ENCODE measurements around the gene RUNX3.

RUNX3 gene

DNA sequence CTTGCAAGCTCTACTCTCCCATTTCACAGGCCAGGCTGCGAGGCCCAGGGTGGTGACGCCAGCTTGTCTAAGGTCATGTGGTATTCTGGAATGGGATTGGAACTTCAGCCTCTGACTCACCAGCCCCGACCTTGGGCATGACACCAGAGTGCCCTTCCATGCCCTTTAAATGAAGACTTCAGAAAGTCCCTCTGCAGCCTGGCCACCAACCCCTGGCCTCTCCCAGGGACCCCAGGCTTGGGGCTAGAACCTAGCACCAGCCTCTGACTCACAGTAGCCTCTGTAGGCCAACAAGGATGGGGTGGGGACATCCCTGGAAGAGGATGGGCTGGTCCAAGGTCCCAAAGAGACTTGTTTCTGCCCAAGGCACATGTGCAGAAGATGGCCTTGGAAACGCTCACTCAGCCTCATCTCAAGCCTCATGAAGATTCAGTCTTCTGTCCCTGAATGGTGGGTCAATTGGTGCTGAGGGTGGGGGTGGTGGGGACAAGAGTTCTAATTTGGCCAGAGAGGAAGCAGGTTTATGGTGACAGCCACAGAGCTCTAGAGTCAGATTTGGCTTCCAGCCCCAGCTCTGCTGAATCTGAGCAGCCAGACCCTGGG is 36.1 kb upstream of the RUNX3 start:
- Histone ChIP-seq H3K36me3 (ENCODE audit: insufficient read depth, low read length) (no peaks in the 10 kb centered on the region), H3K27ac (no peak overlapping the region), H3K9me3 (ENCODE audit: low read depth, low read length) (no peaks in the 10 kb centered on the region), H3K9ac (ENCODE audit: insufficient read length) (no peak overlapping the region), H3K4me3 (no peak overlapping the region)
- no peak for TF ChIP-seq FOXP2 (optimal IDR thresholded peaks at IDR 0.05; ENCODE audit: control extremely low read depth, extremely low read length, insufficient read depth)
- no peak for TF ChIP-seq POLR2AphosphoS5 (IDR thresholded peaks at IDR 0.05; ENCODE audit: borderline replicate concordance, low read depth, low read length)
- no peak for TF ChIP-seq EZH2 (IDR thresholded peaks at IDR 0.05)
- no peak for DNase-seq (ENCODE audit: low read depth, low spot score)

DNA sequence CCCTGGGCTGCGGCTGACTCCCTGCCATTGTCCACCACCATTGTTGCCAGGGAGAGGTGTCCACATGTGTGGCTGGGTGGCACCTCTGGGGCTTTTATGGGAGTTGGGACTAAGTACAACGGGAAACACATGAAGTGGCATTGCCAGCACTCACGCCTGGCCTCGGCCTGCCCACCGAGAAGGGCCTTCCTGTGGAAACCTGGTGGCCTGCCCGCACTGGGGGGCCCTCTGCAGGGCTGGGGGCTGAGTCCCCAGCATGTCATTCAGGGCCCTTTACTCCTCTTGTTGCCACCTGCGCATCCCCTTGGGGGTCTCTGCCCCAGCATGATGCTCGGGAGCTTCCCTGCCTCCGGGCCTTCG is 35.5 kb upstream of the RUNX3 start:
- DNase-seq (ENCODE audit: low read depth, low spot score): no peak
- no peak for TF ChIP-seq EZH2 (IDR thresholded peaks at IDR 0.05)
- TF ChIP-seq POLR2AphosphoS5 (IDR thresholded peaks at IDR 0.05; ENCODE audit: borderline replicate concordance, low read depth, low read length): no peak
- no peak for TF ChIP-seq FOXP2 (optimal IDR thresholded peaks at IDR 0.05; ENCODE audit: control extremely low read depth, extremely low read length, insufficient read depth)
- no peak overlapping the region for H3K9ac ChIP-seq (ENCODE audit: insufficient read length)
- H3K27ac ChIP-seq: no peak overlapping the region
- H3K36me3 ChIP-seq (ENCODE audit: insufficient read depth, low read length): no peaks in the 10 kb centered on the region
- H3K4me3 ChIP-seq: no peak overlapping the region
- no peaks in the 10 kb centered on the region for H3K9me3 ChIP-seq (ENCODE audit: low read depth, low read length)

DNA sequence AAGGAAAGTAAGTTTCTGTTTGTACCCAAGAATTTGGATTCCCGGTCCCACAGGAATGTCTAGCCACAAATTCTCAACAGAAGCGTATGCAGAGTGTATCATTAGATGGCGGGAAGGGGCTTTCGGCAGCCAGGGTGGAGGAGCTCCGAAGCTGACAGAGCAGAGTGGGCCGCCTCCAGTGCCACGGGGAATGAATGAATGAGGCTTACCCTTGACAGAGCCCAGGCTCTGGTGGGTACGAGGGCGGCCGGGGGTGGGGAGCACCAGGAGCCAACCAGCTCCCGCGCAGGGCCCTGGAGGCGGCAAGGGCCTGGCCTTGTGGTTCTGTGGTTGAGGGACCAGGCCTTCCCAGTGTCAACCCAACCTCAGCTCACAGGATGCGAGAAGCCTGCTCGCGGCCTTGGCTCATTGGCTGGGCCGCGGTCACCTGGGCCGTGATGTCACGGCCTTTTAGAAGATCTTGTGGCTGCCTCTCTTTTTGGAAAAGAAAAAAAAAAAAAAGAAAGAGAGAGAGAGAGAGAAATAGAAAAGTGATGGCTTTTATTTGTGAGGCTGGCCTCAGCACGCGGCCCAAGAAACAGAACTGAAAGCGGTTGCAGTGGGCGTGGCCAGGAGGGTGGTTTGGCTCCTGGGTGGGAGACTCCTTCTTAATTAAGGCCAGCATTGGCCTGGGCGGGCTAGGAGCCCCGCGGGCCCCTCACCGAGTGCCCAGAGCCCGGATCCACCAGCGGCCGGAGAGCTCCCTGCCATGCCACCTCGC is 34.9 kb upstream of the RUNX3 start:
- no peak overlapping the region for H3K4me3 ChIP-seq
- no peaks in the 10 kb centered on the region for H3K36me3 ChIP-seq (ENCODE audit: insufficient read depth, low read length)
- no peaks in the 10 kb centered on the region for H3K9me3 ChIP-seq (ENCODE audit: low read depth, low read length)
- TF ChIP-seq EZH2 (IDR thresholded peaks at IDR 0.05) (no peak), FOXP2 (optimal IDR thresholded peaks at IDR 0.05; ENCODE audit: control extremely low read depth, extremely low read length, insufficient read depth) (no peak), POLR2AphosphoS5 (IDR thresholded peaks at IDR 0.05; ENCODE audit: borderline replicate concordance, low read depth, low read length) (no peak)
- peak overlapping the region; percentile 29; the same call in 1 of the 2 replicates for H3K27ac ChIP-seq
- no peak overlapping the region for H3K9ac ChIP-seq (ENCODE audit: insufficient read length)
- no peak for DNase-seq (ENCODE audit: low read depth, low spot score)

DNA sequence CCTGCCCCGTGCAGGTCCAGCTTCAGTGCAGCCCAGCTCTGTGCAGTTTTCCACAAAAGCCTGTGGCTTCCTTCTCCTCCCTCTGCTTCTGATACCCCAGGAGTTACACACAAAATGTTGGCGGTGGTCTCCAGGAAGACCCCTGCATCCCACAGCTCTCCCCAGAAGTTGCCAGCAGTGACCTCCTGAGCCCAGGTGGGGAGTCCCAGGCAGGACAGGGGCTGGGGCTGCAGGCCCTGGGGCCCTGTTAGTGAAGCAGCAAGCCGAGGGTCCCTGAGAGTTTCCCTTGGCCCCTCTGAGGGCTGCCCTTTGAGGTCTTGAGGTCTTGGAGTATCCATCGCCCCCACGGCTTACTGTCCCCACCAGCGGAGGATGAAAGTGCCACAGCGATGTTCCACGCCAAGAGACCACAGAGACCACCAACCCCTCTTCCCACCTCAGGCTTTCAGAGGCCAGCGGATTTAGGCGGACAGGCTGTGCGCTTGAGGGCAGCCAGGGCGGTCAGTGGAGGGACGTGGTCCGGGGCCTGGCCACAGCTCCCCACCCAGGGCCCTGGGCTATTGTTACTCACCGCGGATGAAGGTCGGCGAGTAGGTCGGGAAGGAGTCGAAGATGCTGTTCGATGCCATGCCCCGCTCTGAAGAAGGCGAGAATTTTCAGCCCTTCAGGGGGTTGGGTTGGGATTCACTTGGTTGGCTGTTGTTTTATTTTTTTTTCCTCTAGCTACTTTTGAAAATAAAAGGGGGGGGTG is 34.0 kb upstream of the RUNX3 start:
- no peak for DNase-seq (ENCODE audit: low read depth, low spot score)
- Histone ChIP-seq H3K9ac (ENCODE audit: insufficient read length) (no peak overlapping the region), H3K9me3 (ENCODE audit: low read depth, low read length) (no peaks in the 10 kb centered on the region), H3K4me3 (no peak overlapping the region), H3K36me3 (ENCODE audit: insufficient read depth, low read length) (no peaks in the 10 kb centered on the region), H3K27ac (peak overlapping the region; percentile 29; the same call in 1 of the 2 replicates)
- TF ChIP-seq EZH2 (IDR thresholded peaks at IDR 0.05) (no peak), FOXP2 (optimal IDR thresholded peaks at IDR 0.05; ENCODE audit: control extremely low read depth, extremely low read length, insufficient read depth) (no peak), POLR2AphosphoS5 (IDR thresholded peaks at IDR 0.05; ENCODE audit: borderline replicate concordance, low read depth, low read length) (no peak)

DNA sequence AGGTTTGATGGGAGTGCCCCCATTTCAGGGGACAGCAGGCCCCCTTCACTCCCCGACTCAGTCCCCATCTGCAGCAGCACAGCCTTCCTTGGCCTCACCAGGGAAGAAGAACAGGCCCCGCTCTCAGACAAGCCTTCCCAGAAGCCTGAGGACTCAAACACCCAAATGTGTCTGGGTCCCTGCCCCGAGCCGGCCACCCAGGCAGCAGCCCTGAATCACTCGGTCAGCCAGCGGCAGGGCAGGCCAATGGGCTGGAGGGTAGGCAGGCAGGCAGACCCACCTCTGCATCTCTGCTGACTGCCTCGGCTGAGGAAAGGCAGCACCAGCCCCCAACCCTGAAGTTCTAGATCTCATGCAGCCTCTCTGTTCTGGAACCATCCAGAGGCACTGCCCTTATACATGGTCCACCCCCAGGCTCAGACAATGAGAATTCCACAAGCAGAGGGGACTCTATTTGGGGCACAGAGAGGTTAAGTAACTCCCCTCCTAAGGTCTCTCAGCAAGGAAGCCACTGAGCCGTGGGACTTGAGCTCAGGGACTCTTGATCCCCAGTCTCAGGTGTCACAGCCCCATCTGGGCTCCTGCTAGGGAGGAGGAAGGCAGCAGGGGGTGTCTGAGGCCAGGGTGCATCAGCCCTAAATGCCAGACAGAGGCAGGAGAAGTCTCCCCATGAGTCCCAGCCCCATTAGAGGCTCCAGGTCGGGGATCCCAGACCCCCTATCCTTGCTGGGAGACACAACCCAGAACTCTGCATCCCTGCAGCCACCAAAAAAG is 33.2 kb upstream of the RUNX3 start:
- H3K9ac ChIP-seq (ENCODE audit: insufficient read length): no peak overlapping the region

DNA sequence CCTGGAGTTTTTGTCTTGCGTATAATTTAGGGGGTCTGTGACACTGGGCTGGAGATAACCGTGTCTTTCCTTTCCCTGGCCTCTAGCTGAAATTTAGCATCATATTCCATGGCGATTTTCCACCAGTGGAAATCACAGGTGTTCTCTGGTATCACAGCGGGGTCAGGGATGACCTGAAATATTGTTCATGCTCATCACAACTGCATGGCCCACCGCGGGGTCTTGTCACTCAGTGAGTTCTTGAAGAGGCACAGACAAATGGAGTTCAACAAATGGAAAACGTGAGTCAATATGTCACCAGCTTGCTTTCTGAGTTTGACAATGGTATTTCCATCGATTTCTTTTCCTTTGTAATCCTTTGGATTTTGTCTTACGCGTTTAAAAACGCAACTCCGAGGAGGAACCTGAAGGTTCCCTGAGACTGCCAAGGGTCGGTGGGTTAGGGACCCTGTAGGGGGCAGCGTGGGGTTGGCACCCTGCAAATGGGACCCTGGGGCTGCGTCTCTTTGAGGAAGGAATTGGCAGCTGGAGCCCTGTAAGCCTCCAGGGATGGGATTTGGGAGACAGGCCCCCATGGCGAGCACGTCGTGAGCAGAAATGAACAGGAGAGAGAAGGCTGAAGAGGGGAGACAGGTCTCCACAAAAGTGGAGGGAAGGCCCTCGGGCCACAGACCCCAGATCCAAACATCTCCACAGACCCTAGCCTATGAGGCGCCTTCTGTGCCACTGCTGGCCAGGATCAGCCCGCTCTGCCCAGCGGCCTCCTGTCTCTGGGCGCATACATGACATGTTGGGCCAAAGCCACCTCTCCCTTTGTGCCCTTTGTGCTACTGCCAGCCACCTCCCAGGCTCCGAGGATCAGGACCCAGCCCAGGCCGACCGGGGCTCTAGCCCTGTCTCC is 32.1 kb upstream of the RUNX3 start:
- no peak for DNase-seq (ENCODE audit: low read depth, low spot score)
- Histone ChIP-seq H3K9ac (ENCODE audit: insufficient read length) (no peak overlapping the region), H3K27ac (no peak overlapping the region), H3K9me3 (ENCODE audit: low read depth, low read length) (no peaks in the 10 kb centered on the region), H3K4me3 (no peak overlapping the region), H3K36me3 (ENCODE audit: insufficient read depth, low read length) (no peaks in the 10 kb centered on the region)
- no peak for TF ChIP-seq EZH2 (IDR thresholded peaks at IDR 0.05)
- no peak for TF ChIP-seq POLR2AphosphoS5 (IDR thresholded peaks at IDR 0.05; ENCODE audit: borderline replicate concordance, low read depth, low read length)
- no peak for TF ChIP-seq FOXP2 (optimal IDR thresholded peaks at IDR 0.05; ENCODE audit: control extremely low read depth, extremely low read length, insufficient read depth)

More for the DNA sequence above, 33.2 kb upstream of the RUNX3 start:
- Histone ChIP-seq H3K9me3 (ENCODE audit: low read depth, low read length) (no peaks in the 10 kb centered on the region), H3K36me3 (ENCODE audit: insufficient read depth, low read length) (no peaks in the 10 kb centered on the region), H3K27ac (no peak overlapping the region), H3K4me3 (no peak overlapping the region)
- TF ChIP-seq EZH2 (IDR thresholded peaks at IDR 0.05) (no peak), FOXP2 (optimal IDR thresholded peaks at IDR 0.05; ENCODE audit: control extremely low read depth, extremely low read length, insufficient read depth) (no peak), POLR2AphosphoS5 (IDR thresholded peaks at IDR 0.05; ENCODE audit: borderline replicate concordance, low read depth, low read length) (no peak)
- no peak for DNase-seq (ENCODE audit: low read depth, low spot score)

DNA sequence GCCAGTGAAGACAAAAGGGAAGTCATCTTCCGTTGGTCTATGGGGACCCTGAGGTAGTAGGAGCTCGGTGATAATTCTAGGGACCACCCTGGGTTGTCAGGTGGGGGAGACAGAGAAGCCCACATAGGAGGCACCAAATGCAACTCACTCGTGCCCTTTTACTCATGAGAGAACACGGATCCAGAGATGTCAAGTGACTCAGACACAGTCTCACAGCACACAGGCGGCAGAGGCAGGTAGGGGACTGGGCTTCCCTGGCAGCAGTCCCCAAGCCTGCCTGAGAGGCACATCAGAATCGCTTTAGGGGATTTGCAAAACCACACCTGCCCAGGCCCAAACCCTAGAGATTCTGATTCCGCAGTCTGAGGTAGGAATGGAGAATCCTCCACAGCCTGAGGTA is 31.3 kb upstream of the RUNX3 start:
- no peak overlapping the region for H3K4me3 ChIP-seq
- no peaks in the 10 kb centered on the region for H3K9me3 ChIP-seq (ENCODE audit: low read depth, low read length)
- TF ChIP-seq FOXP2 (optimal IDR thresholded peaks at IDR 0.05; ENCODE audit: control extremely low read depth, extremely low read length, insufficient read depth) (no peak), EZH2 (IDR thresholded peaks at IDR 0.05) (no peak), POLR2AphosphoS5 (IDR thresholded peaks at IDR 0.05; ENCODE audit: borderline replicate concordance, low read depth, low read length) (no peak)
- no peak overlapping the region for H3K27ac ChIP-seq
- no peak for DNase-seq (ENCODE audit: low read depth, low spot score)
- H3K9ac ChIP-seq (ENCODE audit: insufficient read length): no peak overlapping the region
- no peaks in the 10 kb centered on the region for H3K36me3 ChIP-seq (ENCODE audit: insufficient read depth, low read length)
